Psoas muscle (tissue), 8 donors: ENCODE results near the gene CCNY. TPM values are rescaled to one million over a fixed set of nuclear protein-coding genes. Genes with fewer than 3 reads are reported as not detected.

ENCODE experiments used
- ATAC-seq, 4 donors: fragments of 200-7000 bp; cut with Tn5 transposase; one replicate each; pipeline ENCODE4 v1.9.1; 2020; ENCODE audit warnings: moderate library complexity in 3 of 4, mild to moderate bottlenecking in 2 of 4
- DNase-seq, 2 donors: peaks; one replicate each; pipeline ENCODE4 v3.0.0-alpha.2; 2020
- H3K27ac ChIP-seq: fragments of 200-600 bp; one replicate; pipeline ENCODE4 v1.8.0; 2022
- H3K27me3 ChIP-seq, 3 donors: fragments of 200-600 bp in 1 of 3; one replicate each; pipeline versions ENCODE4 v1.6.1 to v1.8.0; 2013 to 2022; ENCODE audit warnings: low read length in 2 of 3, mild to moderate bottlenecking in 2 of 3, moderate library complexity in 1 of 3; ENCODE audit not compliant: insufficient read depth in 3 of 3
- H3K36me3 ChIP-seq, 2 donors: fragments of 200-600 bp in 1 of 2; one replicate each; pipeline versions ENCODE4 v1.6.1 to v1.8.0; 2013 to 2022; ENCODE audit warnings: low read depth in 1 of 2, mild to moderate bottlenecking in 1 of 2, moderate library complexity in 1 of 2; ENCODE audit not compliant: insufficient read depth in 1 of 2
- H3K4me1 ChIP-seq: fragments of 200-600 bp; one replicate; pipeline ENCODE4 v1.8.0; 2022
- H3K4me3 ChIP-seq: fragments of 200-600 bp; one replicate; pipeline ENCODE4 v1.8.0; 2022; ENCODE audit warnings: mild to moderate bottlenecking
- H3K9me3 ChIP-seq: fragments of 200-600 bp; one replicate; pipeline ENCODE4 v1.8.0; 2022
- WGBS, 3 donors: extraction: QIAGEN DNeasy Blood & Tissue Kit; methylation state at CpG; one replicate each; pipeline versions ENCODE4 v1.1.6 to v1.1.7; 2013; 5-methylcytosine and 5-hydroxymethylcytosine counted together
- intact Hi-C, 2 donors: fragments of 100-400 bp; cut with DNase I; formaldehyde crosslinking; loops; one replicate each; pipeline versions ENCODE4 v1.11.0 to v1.14.2; 2022
- polyA plus RNA-seq, 3 donors: library from polyadenylated mRNA; stranded (reverse); fragments of 200-250 nt; gene quantifications; one replicate each; pipeline ENCODE4 v1.2.3, GENCODE V29; 2013
- total RNA-seq, 4 donors: library from RNA; stranded (reverse); fragmentation: NEBNext Ultra II Directional in 2 of 4; extraction: Animal tissue kit (Norgen Biotek cat#: 25700) in 2 of 4; gene quantifications; one replicate each; pipeline versions ENCODE4 v1.2.1 to v1.2.4, GENCODE V29; 2021 to 2023
- TF ChIP-seq, protein P1 (sequence below): fragments of 200-600 bp; IDR thresholded peaks from one replicate; pipeline ENCODE4 v1.8.0; 2022; ENCODE audit warnings: antibody characterized with exemption
- donor health status: healthy with polysubstance abuse.
- donor health status: DM: no; HTN: no; CAD: no; lungs with moderate emphysema.
- donor health status: Bipolar disorder and iron deficiency.
- donor health status: healthy.
- donor health status: DM: yes; HTN: yes; CAD: no.
- donor health status: DM: no; HTN: no; CAD: no.
- donor health status: DM: no; HTN: no; CAD: no.
- donor health status: DM: yes; HTN: yes; CAD: no.

The CCNY gene
- total and polyA plus RNA-seq, 7 donors, result 21.2 to 55.8 (median 47.0) TPM

DNA sequence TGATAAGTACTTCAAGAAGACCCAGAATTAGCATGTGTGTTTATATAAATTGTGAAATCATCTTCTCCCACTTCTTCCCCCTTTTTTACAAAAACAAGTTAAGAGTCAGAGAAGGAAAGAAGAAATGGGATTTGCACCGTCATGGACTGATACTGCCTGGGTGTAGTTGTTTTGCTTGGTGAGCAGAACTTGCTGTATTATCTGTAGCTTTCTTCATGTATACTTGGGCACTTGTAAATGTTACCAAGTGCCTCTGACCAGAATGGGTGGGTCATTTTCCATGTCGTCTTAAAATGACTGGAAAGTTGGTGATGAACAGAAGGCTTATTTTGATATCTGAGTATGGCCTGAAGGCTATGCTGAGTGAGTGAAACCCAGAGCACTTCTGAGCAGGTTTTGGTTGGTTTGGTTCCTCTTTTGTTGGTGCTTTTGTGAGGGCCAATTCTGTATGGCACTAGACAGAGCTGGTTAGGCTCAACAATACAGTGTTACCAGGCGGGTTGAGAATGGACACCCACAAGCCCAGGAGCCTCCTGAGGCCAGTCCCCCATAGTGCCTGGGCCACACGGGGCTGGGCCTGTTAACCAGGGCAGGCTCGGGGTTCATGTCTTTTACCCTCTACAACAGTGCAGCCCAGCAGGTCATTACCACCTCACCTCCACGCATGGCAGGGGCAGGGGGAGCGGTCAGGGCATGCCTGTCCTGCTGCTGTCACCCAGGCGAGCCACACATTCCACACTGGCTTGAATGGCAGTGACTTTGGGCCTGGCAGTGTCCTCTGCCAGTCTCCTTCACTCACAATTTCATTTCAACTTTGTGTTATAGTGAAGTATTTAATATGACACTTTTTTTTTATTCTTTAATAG lies 115.1 kb downstream of the CCNY start:
- TF ChIP-seq, protein P1, sequence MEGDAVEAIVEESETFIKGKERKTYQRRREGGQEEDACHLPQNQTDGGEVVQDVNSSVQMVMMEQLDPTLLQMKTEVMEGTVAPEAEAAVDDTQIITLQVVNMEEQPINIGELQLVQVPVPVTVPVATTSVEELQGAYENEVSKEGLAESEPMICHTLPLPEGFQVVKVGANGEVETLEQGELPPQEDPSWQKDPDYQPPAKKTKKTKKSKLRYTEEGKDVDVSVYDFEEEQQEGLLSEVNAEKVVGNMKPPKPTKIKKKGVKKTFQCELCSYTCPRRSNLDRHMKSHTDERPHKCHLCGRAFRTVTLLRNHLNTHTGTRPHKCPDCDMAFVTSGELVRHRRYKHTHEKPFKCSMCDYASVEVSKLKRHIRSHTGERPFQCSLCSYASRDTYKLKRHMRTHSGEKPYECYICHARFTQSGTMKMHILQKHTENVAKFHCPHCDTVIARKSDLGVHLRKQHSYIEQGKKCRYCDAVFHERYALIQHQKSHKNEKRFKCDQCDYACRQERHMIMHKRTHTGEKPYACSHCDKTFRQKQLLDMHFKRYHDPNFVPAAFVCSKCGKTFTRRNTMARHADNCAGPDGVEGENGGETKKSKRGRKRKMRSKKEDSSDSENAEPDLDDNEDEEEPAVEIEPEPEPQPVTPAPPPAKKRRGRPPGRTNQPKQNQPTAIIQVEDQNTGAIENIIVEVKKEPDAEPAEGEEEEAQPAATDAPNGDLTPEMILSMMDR, result no peak
- 58 to 75% (median 63%) methylated on average over 8 of the region's 8 CpGs for WGBS, 3 donors
- ATAC-seq (peak; percentile 52 to 76 (median 58)), DNase-seq (no peak)
- Histone ChIP-seq H3K36me3 (no peaks in the 10 kb centered on the region), H3K9me3 (no peaks in the 10 kb centered on the region), H3K27ac (peak overlapping the region; percentile 59), H3K4me3 (no peak overlapping the region), H3K27me3 (no peaks in the 10 kb centered on the region), H3K4me1 (peaks cover 79% of the 10 kb centered on the region)
- intact Hi-C loops, result loop anchor here in 1 of 2 donors (5.0 kb wide), 1 partner anchor 34 kb away; no protein-coding TSS in a partner anchor

DNA sequence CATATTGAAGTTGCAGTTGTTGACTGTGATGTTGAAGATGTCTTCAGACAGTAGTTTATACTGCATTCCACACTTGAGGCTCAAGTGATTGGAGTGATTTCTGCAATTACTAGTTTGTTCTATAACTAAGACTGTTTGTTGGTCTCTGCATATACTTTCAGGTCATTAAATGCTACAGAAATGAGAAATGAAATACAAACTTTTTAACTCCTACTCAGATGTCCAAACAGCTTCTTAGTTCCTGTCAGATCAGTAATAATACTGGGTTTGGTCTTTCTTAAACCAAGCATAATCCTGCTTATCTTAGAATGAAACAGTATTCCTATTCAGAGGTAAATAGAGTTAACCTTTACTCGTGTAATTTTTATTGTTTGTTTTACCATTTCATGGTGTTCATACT lies 115.9 kb downstream of the CCNY start:
- Histone ChIP-seq H3K36me3 (no peaks in the 10 kb centered on the region), H3K4me3 (no peak overlapping the region), H3K27ac (peak overlapping the region; percentile 59), H3K4me1 (peaks cover 73% of the 10 kb centered on the region), H3K9me3 (no peaks in the 10 kb centered on the region), H3K27me3 (no peaks in the 10 kb centered on the region)
- ATAC-seq, result no peak
- WGBS, 3 donors, result 71 to 73% (median 72%) methylated on average over 1 of the region's 1 CpG
- TF ChIP-seq, protein P1, result no peak
- no peak for DNase-seq
- intact Hi-C loops, result loop anchor here in 1 of 2 donors (5.0 kb wide), 1 partner anchor 35 kb away; no protein-coding TSS in a partner anchor

- Histone ChIP-seq H3K27ac (no peak overlapping the region), H3K36me3 (no peaks in the 10 kb centered on the region), H3K9me3 (no peaks in the 10 kb centered on the region), H3K27me3 (no peaks in the 10 kb centered on the region), H3K4me3 (no peak overlapping the region), H3K4me1 (peaks cover 66% of the 10 kb centered on the region)
- 70 to 94% (median 77%) methylated on average over 2 of the region's 2 CpGs for WGBS, 3 donors
- TF ChIP-seq, protein P1, result no peak
- intact Hi-C loops, result loop anchor here in 1 of 2 donors (5.0 kb wide), 1 partner anchor 36 kb away; no protein-coding TSS in a partner anchor
- no peak for ATAC-seq
- no peak for DNase-seq
Observed at GRCh38 chr10:35452847-35453246, 116.5 kb downstream of the CCNY start.

- Histone ChIP-seq H3K27me3 (no peaks in the 10 kb centered on the region), H3K36me3 (no peaks in the 10 kb centered on the region), H3K4me3 (peak overlapping the region; percentile 24), H3K27ac (peak overlapping the region; percentile 43), H3K4me1 (peaks cover 66% of the 10 kb centered on the region), H3K9me3 (no peaks in the 10 kb centered on the region)
- TF ChIP-seq, protein P1, result no peak
- 35 to 56% (median 38%) methylated on average over 12 of the region's 12 CpGs for WGBS, 3 donors
- DNase-seq (no peak), ATAC-seq (peak; percentile 52 to 77 (median 63))
- intact Hi-C loops, result loop anchor here in 1 of 2 donors (5.0 kb wide), 1 partner anchor 37 kb away; no protein-coding TSS in a partner anchor
Observed at GRCh38 chr10:35453855-35454532, 117.7 kb downstream of the CCNY start.
